A204.1 (cell line): ENCODE data around the gene NT5C3B.
"Not testable (repeated sequence)": the region's sequence is repeated elsewhere in the genome, so short reads cannot be mapped to it uniquely, and the experiment has no call there.

ENCODE experiments used
- FAIRE-seq: peaks from 2 replicates; lab custom pipeline; 2012; peaks lifted over from hg19 to GRCh38; lab: Jason Lieb, UNC

The NT5C3B gene

DNA sequence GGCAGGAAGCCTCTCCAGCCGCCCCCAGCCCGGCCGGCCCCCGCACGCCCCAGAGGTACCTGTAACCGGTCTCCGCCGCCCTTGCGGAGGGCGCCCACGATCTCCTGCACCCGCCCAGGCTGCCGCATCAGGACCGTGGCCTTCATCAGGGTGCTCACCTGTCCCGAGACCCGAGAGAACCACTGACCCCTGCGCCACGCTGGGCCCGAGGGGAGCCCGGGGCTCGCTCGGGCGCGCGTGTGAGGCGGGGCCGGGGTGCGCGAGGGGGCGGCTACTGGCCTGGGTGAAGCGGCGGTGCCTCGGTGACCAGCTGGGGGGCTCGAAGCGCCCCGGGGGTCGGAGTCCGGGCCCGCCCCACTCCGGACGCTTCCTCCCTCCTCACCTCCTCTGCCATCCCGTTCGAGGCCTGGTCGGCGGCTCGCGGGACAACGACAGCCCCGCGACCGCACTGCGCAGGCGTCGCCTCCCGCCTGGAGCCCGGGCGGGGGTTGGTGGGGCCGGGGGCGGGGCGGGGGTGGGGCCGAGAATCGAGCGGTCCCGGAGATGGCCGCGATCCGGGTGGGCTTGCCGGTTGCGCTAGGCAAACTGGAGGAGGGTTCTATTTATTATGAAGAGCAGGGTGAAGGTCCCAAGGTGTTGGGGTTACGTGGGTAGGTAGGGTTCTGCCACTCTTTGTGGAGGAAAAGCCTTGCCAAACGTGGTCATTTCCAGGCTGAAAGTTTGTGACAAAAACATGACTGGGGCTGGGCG is at the start of gene NT5C3B:
Gene NT5C3B (minus strand): TSS at position 433 of the 750 bp plus-strand sequence. CDS start 39 bp downstream, at position 394.
- FAIRE-seq = no peak

DNA sequence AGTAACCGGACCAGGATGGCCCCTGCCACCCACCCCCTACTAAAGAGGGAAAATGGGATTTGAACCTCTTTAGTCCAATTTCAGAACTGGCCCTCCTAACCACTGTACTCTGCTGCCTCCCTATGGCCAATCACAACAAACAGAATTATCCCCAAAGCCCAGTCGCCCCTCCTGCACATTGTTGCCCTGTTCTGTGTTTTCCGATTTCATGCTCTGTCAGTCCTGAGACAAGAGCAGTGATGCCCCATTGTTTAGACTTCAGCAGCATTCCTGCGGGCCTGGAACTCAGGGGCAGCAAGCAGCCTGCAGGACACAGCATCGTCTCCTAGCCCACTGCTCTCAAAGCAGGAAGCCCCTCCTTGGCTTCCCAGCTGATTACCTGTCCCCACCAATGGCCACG is 49.7 kb upstream of the NT5C3B start:
- no peak for FAIRE-seq

DNA sequence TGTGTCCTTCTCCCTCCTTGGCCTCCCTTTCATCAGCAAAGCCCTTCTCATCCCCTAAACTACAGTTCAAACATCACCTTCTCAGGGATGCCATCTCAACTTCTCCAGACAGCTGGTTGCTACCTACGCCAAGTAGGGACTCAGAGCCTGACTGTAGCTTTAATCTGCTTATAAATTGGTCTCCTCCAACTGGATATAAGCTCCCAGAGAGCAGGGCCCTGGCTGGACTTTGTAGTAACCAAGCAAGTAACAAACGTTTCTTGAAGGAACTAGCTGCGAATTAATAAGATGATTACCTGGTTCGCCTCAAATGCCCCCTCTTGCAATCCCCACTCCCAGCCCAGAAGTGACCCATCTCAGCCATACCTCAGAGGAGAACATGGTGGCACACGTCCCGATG is 46.7 kb upstream of the NT5C3B start:
- no peak for FAIRE-seq

DNA sequence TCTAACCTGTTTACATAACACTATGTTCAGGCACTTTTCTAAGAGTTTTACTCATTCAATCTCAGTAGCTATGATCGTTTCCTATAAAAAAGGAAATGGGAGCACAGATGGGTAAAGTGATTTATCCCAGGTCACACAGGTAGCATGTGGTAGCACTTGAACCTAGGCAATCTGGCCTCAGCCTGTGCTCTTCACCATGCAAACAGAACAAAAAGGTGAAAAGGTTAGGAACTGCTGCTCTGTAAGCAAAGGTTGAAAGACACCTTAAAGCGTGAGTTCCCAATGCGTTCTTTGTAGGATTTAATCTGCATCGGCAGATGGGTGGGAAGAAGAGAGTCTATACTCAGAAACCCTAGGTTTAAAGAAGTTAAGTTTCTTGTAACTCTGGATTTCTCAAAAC is 44.1 kb upstream of the NT5C3B start:
- FAIRE-seq = no peak

DNA sequence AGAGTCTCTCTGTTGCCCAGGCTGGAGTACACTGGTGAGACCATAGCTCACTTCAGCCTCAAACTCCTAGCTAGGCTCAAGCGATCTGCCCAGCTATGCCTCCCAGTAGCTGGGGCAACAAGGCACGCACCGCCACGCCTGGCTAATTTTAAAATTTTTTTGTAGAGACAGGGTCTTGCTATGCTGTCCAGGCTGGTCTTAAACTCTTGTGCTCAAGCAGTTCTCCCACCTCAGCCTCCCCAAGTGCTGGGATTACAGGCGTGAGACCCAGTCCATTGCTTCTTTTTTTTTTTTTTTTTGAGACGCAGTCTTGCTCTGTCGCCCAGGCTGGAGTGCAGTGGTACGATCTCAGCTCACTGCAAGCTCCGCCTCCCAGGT is 38.2 kb upstream of the NT5C3B start:
- FAIRE-seq = not testable (repeated sequence)

DNA sequence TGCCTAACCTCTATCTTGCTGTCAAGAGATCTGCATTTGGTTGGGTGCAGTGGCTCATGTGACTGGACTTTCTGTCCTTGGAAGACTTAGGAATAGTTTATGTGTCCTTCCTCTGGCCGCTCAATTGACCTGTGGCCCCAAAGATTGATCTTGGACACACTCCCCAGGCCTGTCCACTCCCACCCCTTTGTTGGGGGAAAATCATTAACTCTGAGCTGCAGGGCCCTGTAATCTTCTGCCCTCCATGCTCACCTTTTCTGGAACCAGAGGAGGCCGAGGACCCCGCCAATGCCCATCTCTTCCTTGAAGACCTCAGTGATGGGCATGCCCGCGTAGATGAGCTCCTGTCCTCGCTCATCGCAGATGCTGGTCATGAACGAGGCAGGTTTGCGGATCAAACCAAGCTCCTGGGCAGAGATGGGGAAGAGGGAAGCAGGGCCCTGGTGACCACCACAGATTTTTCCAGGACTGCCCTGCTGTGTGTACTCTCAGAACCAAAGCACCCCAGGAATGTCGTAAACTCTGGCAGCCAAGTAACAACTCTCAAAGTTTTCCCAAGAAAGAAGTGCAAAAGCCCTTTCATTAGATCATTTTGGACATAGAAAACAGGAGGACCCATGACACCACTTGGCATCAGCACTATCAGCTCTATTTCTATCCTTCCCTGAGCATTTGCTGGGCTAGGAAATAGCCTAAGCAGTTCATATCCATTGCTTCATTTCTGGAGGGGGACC is 37.7 kb upstream of the NT5C3B start:
- no peak for FAIRE-seq

DNA sequence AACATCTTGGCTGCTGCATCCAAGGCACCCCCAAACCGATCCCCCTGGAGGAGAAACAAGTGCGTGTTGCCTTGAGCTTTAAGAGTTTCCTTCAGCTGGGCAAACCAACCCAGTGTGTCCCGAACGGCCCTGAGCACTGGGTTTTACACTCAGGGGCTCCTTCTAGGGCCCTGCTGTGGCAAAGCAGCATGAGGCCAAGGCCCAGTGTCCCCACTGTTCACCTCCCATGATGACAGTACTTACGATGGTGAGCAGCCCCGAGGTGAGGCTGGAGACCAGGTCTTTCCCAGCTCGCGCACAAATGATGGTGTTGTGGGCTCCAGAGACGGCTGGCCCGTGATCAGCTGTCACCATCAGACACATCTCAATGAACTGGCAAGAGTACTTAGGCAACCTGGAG is 35.8 kb upstream of the NT5C3B start:
- FAIRE-seq = no peak

DNA sequence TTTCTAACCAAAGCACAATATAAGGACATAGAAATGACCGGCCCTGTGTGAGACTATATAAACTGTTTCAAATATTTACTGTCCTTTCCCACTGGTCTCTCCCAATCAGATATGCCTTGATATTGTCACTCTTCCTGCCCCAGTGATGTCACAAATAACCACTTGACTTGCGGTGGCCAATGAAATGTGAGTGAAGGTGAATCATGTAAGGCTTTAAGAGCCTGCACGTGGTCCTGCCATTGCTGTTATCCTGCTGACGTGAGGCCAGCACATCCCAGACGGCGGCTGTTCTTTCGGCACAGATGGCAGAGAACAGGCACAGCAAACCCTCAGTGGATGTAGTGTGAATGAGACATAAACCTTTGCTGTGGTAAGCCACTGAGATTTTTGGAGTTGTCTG is 34.6 kb upstream of the NT5C3B start:
- no peak for FAIRE-seq

DNA sequence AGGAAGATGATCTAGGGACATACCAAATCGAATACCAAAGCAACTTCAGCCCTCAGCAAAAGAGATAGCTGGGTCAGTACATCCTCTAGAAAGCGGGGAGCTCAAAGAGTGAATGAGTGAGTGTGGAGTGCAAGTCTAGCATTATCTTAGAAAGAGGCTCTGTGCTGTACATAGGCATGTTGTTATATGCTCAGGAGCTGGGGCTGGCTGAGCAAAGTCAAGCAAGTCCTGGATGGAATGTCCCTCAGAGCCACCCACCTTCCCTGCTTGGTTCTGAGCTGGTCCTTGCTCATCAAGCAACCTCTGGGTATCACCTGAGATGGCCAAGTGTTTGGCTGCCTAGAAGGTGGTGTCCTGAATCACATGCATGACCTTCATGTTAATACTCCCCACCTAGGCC is 34.1 kb upstream of the NT5C3B start:
- FAIRE-seq = no peak

DNA sequence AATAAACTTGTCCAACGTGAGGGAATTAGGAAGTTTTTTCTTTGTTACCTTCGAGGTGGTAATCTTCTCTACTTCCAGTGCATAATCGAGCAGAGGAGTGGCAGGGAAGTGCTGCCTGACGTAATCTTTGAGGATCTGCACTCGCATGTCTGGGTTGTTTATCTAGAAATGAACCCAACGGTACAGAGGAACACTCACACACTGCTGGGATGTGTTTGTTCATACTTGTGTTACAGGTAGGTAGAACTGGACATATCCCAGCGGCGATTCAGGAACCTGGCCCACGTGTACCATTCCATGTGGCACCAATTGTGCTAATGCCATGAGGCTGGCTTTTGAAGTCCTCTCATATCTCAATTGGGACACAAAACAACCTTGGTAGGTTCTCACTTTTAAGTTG is 33.4 kb upstream of the NT5C3B start:
- no peak for FAIRE-seq

DNA sequence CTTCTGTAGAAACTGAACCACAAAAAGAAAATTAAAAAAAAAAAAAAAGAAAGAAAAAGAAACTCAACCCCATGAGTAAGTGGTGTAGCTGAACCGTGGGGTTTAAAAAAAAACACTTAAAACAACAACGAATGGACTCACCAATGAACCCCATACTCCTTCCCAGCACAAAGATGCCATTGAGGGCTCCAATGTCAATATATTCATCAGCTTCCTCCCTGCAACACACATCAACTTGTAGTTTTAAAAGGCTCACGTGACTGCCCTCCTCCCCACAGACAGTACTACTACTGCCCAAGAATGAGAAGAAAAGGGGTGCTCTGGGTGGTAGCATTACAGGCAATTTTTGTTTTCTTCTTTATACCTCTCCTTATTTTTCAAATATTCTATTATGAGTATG is 32.5 kb upstream of the NT5C3B start:
- FAIRE-seq = no peak

DNA sequence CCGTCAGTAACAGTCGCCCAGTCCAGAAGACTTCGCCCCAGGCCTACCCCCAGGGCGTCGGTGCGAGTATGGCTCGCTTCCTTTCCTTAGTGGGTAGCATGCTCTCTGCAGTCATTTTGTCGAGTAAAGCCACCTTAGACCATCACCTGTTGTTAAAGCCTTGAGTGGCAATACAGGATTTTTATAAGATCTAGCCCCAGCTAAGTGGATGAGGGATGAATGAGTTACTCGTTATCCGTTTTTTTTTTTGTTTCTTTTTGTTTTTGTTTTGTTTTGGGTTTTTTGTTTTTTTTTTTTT is 29.5 kb upstream of the NT5C3B start:
- FAIRE-seq = no peak

DNA sequence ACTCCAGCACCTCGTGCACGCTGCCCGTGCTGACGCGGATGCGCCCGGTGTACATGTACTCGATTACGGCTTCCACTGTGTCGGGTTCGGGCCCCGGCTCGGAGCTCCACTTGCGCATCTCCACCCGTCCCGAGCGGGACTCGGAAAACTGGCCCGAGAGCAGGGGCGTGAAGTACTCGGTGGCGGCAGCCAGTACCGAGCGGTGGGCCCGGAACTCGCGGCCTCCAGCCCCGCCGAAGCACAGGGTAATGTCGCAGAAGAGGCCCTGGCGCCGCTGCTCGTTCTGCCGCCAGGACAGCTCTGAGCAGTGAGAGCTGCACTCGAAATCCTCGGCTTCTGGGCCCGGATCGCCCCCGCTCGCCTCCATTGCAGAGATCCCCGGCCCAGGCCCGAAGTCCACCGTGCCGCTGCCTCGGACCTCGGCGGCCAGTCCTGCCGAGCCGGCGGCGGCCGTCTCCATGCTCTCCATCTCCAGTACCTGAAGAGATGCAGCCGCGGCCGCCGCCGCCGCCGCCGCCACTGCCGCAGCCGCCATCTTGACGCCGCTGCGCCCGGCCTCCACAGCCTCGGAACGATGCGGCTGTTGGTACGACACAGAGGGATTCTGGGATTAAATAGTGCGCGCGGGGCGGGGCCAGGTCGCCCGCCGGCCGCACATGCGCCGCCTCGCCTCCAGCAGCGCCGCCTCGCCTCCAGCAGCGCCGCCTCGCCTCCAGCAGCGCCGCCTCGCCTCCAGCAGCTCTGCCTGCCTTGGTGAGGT is 29.0 kb upstream of the NT5C3B start, which contains the start of gene KLHL11:
Gene KLHL11 (minus strand): TSS at position 588 of the 760 bp plus-strand sequence. CDS start 53 bp downstream, at position 535.
- FAIRE-seq = no peak

DNA sequence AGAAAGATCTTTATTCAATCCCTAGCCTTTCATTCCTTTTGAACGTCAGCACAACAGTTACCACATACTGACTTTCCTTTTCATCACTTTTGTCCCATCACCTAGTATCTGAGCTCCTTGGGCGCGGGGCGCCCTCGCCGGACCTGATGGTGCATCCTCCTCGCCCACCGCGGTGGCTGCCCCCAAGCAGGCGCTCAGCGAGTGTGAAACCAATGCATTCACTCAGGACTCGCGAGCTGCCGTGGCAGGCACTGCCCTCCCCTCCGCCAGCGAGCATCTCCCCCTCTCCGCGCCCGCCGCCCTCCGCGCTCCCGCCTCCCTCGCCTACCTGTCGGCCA is 28.4 kb upstream of the NT5C3B start:
- FAIRE-seq = no peak

DNA sequence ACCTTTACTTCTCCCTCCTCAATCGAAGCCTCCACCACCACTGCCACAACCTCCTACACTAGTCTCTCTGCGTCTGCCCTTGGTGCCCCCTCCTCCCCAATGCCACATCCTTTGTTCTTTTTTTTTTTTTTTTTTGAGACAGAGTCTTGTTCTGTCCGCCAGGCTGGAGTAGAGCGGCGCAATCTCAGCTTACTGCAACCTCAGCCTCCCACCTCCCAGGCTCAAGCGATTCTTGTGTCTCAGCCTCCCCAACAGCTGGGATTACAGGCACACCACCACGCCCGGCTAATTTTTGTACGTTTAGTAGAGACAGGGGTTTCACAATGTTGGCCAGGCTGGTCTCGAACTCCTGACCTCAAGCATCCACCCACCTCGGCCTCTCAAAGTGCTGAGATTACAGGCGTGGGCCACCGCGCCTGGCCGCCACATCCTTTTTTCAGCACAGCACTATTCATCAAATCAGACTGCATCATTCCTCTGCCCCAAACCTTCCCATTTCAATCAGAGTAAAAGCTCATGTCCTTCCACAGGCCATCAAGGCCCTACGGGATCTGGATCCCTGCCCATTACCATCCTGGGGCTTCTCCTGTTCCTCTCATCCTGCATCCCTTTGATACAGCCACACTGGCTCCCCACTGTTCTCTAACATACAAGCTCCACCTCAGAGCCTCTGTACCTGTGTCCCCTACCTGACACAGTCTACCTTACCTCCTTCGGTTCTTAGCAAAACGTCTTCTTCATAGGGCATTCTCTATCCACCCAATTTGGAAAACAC is 27.2 kb upstream of the NT5C3B start:
- no peak for FAIRE-seq

DNA sequence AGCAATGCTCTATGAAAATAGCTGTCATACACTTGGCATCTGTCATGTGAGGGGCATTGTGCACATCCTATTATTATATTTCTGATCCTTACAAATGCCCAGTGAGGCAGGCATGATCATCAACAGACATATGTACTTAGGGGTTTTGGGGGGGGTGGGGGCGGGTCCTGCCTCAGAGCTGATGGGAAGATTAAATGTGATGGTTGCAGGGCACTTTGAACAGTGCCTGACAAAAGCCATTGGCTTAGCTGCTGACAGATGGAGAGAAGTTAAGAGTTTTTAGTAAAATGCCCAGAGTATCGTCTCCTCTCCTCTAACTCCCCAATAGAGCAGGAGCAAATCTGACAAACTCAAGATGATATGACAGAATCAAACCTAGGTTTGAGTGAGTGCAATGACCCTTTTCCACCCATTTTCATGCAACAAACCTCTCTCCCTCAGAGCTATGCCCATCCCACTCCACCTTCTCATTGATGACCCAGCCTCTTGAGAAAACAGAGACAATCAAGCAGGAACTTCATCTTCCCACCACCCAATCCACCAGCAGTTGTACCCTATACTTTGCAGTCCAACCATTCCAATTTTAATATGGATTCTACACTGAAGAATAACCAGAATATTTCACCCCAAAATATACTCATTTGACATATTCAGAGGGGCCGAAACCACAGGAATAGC is 24.4 kb upstream of the NT5C3B start:
- no peak for FAIRE-seq

DNA sequence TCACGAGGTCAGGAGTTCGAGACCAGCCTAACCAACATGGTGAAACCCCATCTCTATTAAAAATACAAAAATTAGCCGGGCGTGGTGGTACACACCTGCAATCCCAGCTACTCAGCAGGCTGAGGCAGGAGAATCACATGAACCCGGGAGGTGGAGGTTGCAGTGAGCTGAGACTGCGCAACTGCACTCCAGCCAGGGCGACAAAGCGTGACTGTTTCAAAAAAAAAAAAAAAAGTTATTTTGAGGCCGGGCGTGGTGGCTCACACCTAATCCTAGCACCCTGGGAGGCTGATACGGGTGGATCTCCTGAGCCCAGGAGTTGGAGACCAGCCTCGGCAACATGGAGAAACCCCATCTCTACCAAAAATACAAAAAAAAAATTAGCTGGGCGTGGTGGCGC is 15.3 kb upstream of the NT5C3B start:
- FAIRE-seq = not testable (repeated sequence)

DNA sequence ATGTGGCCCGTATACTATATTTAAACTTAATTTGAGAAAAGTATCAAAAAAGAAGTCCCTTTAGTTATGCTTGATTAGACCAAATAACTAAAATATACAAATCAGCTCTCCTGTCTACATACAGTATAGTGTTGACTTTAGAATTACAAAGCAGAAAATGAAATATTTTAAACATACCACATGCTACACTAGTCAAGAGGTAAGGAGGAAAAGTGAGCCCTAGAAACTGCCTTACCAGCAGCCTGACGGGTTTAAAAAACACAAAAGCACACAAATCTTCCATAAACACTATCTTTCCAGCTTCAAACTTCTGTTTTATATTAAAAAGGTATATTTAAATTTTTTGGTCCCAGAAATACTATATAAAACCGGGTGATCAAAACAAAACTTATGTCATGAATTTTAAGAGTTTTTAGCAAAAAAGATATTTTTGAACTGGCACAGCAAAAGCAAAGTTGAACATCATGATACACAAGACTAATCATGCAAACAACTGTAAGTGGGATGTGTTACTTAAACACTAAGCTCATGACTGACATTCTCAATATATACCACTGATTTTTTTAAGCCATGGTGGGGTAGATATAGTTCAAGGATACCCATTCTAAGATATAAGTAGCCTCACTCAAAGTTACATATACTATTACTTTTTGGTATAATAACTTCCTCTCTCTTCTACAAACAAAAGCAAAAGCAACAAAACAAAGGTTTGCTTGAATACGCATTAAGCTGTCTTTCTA is 13.4 kb upstream of the NT5C3B start:
- no peak for FAIRE-seq

DNA sequence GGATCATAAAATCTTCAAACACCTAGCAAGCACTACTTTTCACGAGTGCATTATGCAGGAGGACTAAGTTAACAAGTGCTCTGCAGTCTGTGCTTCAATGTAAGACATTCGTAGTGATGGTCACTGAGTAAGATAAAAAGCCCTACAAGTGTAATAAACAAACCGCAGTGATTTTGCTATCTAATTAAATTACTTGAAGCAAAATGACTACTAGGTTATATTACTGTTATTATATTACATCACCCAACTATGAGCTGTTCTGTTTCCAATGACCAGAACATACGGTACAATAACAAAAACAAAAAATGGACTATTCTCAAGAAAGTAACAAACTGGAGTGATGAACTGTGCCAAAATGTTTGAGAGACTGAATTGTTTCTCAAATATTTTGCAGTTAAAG is 12.8 kb upstream of the NT5C3B start:
- no peak for FAIRE-seq

DNA sequence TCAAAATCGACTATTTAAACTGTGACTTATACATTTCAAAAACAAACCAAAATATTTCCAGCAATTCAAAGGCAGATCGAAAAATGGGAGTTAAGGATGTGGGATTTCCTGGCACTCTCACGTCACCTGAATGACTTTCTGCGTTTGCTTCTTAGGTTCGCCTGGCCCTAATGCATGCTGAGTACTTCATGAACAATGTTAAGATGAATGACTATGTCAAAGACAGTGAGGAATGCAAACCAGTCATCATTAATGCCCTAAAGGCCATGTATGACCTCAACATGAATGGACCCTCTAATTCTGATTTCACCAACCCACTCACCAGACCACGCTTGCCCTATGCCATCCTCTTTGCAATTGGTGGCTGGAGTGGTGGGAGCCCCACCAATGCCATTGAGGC is 8.9 kb upstream of the NT5C3B start:
- no peak for FAIRE-seq

DNA sequence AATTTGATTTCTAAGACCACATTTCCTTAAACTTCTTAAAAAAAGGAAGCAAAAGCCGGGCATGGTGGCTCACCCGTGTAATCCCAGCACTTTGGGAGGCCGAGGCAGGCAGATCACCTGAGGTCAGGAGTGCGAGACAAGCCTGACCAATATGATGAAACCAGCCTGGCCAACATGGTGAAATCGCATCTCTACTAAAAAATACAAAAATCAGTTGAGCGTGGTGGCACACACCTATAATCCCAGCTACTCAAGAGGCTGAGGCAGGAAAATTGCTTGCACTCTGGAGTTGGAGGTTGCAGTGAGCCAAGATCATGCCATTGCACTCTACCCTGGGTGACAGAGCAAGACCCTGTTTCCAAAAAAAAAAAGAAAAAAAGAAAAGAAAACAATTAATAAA is 4.7 kb upstream of the NT5C3B start:
- FAIRE-seq = not testable (repeated sequence)
